Sciatic nerve (tissue), 2 donors: Measurements from ENCODE around the gene PLEK. TPM values are rescaled to one million over a fixed set of nuclear protein-coding genes. Genes with fewer than 3 reads are reported as not detected.
A peak's percentile ranks its signal among the peaks of the same experiment; 100 is the strongest.
"Not testable (repeated sequence)": the region's sequence is repeated elsewhere in the genome, so short reads cannot be mapped to it uniquely, and the experiment has no call there.

Experiments
- ATAC-seq: fragments of 200-7000 bp; cut with Tn5 transposase; one replicate; pipeline ENCODE4 v1.9.1; 2020; ENCODE audit warnings: mild to moderate bottlenecking, moderate library complexity
- DNase-seq: peaks from one replicate; pipeline ENCODE4 v3.0.0-alpha.2; 2020; ENCODE audit warnings: low spot score
- intact Hi-C: fragments of 100-400 bp; cut with DNase I; formaldehyde crosslinking; loops from one replicate; pipeline ENCODE4 v1.14.2; 2022
- total RNA-seq: library from RNA; stranded (reverse); fragmentation: NEBNext Ultra II Directional; extraction: Animal tissue kit (Norgen Biotek cat#: 25700); gene quantifications from one replicate; pipeline ENCODE4 v1.2.1, GENCODE V29; 2021
- donor health status: DM: no; HTN: no; CAD: no.
- donor health status: DM: no; HTN: no; CAD: no.

The PLEK gene
- total RNA-seq, 1 donor from 2014 or later, result 21.0 TPM

GRCh38 chr2:68349091-68349490, 16.0 kb upstream of the PLEK start:
- ATAC-seq, intact Hi-C loops: not testable (repeated sequence)

GRCh38 chr2:68351997-68352396, 13.1 kb upstream of the PLEK start:
- intact Hi-C loops, result no loop called here
- ATAC-seq, result no peak
- DNase-seq, result no peak

More at GRCh38 chr2:68349091-68349490, 16.0 kb upstream of the PLEK start:
- not testable (repeated sequence) for DNase-seq

- no peak for DNase-seq
- intact Hi-C loops, result no loop called here
- ATAC-seq, result no peak
These were observed 12.3 kb upstream of the PLEK start for GRCh38 chr2:68352651-68353391.

DNA sequence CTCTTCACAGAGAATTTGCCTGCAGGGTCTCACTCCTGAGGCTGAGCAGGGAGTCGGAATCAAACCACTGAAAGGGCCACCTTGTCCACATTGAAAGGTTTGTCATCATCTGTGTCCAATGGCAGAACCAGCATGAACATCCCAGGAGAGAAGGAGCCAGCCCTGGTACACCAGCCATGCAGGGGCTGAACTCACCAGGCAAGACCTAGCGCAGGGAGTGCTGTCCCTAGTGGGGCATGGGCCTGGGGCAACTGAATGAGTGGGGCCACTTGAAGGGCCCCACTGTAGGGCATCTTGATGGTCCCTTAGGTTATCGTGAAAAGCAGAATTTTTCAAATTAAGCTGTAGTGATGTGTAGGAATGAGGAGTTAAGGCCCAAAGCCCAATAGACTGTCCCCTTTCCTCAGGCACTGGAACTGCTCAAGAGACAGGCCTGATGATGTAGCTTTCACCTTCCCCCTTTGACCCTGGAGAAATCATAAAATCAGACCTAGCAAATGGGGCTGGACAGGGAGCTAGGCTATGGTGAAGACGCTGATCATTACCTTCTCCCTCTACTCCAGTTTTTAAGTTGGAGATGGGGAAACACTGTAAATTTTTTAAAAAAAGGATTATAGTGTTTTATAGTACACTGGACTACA, 8.4 kb upstream of the PLEK start:
- no peak for ATAC-seq
- intact Hi-C loops, result no loop called here
- no peak for DNase-seq

GRCh38 chr2:68357605-68358337, 7.3 kb upstream of the PLEK start:
- peak; percentile 82 for ATAC-seq
- peak; percentile 60 for DNase-seq
- intact Hi-C loops, result no loop called here

DNA sequence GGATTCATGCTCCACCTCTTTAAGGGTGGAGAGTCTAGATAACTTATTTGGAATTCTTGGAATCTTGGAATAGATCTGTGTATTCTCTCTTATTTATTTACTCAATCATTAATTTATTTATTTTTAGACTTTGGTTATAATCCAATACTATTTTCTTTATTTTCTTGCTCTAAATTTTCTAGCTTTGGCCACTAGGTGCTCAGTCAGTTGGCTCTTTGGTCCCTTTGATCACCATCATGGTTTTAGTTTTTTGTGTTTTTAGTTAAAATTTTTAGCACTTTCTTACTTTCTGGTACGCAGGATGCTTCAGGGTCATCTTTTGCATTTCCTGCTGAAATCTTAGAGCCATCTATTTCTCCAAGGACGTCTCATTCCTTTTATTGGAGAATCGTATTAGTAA, 5.2 kb upstream of the PLEK start:
- intact Hi-C loops, result no loop called here
- no peak for ATAC-seq

GRCh38 chr2:68362069-68362468, 3.0 kb upstream of the PLEK start:
- intact Hi-C loops, result no loop called here
- DNase-seq (peak; percentile 82), ATAC-seq (peak; percentile 85)

More for the DNA sequence above, 5.2 kb upstream of the PLEK start:
- no peak for DNase-seq

- ATAC-seq (no peak), DNase-seq (no peak)
- intact Hi-C loops, result no loop called here
These were observed 2.3 kb upstream of the PLEK start for GRCh38 chr2:68362749-68363148.

DNA sequence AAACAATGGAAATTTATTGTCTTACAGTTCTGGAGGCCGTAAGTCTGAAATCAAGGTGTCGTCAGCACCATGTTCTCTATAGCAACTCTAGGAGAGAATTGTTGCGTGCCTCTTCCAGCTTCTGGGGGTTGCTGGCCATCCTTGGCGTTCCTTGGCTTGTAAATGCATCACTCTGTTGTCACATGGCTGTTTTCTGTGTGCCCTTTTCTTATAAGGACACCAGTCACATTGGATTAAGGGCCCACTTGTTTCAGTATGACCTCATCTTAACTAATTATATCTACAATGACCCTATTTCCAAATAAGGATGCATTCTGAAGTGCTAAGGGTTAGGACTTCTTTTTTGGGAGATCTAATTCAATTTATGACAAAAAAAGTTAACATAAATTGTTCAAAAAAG, 1.4 kb upstream of the PLEK start:
- intact Hi-C loops, result no loop called here
- ATAC-seq, result no peak
- DNase-seq, result no peak

- DNase-seq, result no peak
- peak; percentile 47 for ATAC-seq
- intact Hi-C loops, result no loop called here
These were observed 1.0 kb downstream of the PLEK start for GRCh38 chr2:68366083-68366560.

DNA sequence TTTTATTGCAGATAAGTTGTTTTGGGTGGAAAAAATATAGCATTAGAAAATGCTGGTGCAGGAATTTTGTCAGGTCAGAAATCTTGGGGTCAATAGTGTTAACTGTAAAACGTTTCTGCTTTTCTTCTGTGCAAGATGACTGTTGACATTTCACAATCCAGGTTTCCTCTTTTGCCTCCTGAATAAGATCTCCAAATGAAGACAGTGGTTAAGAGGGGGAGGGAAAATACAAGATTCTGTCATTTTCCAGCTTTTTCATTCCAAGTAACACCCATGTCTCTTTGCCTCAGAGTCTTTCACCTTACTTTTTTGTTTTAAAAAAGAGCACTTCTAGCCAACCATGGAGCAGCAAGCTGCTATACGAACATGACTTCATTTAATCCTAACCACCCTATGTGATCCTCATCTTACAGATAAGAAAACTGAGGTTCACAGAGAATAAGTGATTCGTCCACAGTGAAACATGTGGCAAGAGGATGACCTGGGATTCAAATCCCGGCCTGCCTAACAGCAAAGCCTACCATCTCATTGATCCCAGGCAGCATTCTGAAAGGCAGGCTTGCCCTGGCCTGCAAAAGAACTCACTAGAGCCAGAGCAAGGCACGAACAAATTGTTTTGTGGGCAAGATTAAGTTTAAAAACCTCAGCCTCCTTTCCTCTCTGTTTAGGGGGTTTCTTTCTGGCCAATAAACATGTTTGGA, 3.0 kb downstream of the PLEK start:
- intact Hi-C loops, result no loop called here
- DNase-seq, result no peak
- ATAC-seq, result peak; percentile 44

DNA sequence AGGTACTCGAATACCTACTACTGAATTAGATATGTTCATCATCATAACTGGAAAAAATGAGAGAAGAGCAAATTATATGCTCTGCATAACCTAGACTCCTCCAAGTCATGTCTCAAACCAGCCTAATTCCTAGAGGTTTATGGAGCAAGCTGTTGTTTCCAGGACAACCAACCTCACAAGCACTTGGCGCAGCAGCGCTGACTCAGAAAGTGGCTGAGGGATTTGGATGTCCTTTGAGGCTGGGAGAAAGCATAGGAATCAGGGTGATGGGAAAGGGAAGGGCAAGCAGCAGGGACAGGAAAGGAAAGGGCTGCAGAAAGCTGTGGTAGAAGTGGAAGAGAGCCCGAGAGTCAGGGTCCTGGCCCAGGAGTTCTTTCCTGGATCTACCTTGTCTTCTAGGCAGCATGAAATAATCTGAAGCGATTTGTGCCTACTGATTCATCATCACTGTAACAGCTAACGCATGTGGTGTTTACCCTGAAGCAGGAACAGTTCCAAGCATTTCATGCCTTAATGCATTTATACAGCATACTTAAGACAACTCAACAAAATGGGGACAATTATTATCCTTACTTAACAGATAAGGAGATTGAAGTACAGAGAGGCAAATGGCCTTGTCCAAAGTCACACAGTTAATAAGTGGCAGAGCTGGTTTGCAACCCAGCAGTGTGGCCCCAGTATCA, 3.7 kb downstream of the PLEK start:
- intact Hi-C loops, result no loop called here
- DNase-seq, result no peak
- ATAC-seq, result no peak

- intact Hi-C loops, result no loop called here
- DNase-seq (no peak), ATAC-seq (no peak)
These were observed 4.3 kb downstream of the PLEK start for GRCh38 chr2:68369337-68369734.

- ATAC-seq (no peak), DNase-seq (no peak)
- intact Hi-C loops, result no loop called here
These were observed 6.1 kb downstream of the PLEK start for GRCh38 chr2:68371138-68371537.

GRCh38 chr2:68371581-68371980, 6.5 kb downstream of the PLEK start:
- DNase-seq, result no peak
- intact Hi-C loops, result no loop called here
- no peak for ATAC-seq

- intact Hi-C loops, result no loop called here
- DNase-seq (no peak), ATAC-seq (no peak)
These were observed 7.4 kb downstream of the PLEK start for GRCh38 chr2:68372485-68372884.

GRCh38 chr2:68374184-68374583, 9.1 kb downstream of the PLEK start:
- ATAC-seq, result no peak
- intact Hi-C loops, result no loop called here
- DNase-seq, result no peak

DNA sequence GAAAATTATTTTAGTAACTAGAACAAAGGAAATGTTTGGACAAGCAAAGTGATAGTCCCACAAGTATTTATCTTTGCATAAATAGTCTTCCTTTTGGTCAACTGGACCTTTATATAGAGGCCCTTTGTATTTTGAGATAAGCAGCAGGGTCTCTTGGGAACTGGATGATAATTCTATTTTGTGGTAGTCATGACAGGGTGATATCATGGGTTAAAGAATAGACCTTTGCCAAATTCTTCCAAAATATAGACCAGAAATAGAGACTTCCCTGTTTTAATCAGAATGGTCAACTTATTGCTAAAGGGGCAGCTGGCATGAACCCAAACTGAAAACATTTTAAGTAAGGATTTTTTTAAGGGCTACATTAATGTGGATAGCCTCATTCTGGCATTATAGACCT, 10.5 kb downstream of the PLEK start:
- ATAC-seq (no peak), DNase-seq (no peak)
- intact Hi-C loops, result no loop called here
